ENCODE data around the gene C21orf91. TPM values are rescaled to one million over a fixed set of nuclear protein-coding genes. Genes with fewer than 3 reads are reported as not detected.

C21orf91 gene
- total and polyA plus RNA-seq, 9 of the 15 experiments (the other 6 are each of a cell fraction or from before 2014, with no cell fraction given): 3.9 to 14.1 (median 12.1) TPM

DNA sequence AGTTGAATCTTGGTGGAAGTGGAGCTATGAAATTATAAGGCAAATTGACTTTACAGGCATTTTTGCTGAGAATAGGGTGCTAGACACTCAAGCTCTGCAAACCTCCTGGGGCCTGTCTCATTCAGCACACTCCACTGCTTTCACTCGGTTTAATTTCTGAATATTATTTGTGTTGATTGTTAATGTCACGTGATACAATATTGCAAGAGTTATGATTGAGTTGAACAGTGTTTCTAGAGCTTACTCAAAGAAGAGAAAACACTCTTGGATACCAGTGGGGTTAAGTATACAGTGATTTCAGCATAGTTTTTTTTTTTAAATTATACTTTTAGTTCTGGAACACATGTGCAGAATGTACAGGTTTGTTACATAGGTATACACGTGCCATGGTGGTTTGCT, 49.7 kb downstream of the C21orf91 start:
- H3K4me3 ChIP-seq: no peak overlapping the region
- no peak for TF ChIP-seq KHSRP (IDR thresholded peaks at IDR 0.05)
- TF ChIP-seq SMAD3 (CRISPR knock-in tag; conservative IDR thresholded peaks at IDR 0.05): no peak
- TF ChIP-seq, protein P1, sequence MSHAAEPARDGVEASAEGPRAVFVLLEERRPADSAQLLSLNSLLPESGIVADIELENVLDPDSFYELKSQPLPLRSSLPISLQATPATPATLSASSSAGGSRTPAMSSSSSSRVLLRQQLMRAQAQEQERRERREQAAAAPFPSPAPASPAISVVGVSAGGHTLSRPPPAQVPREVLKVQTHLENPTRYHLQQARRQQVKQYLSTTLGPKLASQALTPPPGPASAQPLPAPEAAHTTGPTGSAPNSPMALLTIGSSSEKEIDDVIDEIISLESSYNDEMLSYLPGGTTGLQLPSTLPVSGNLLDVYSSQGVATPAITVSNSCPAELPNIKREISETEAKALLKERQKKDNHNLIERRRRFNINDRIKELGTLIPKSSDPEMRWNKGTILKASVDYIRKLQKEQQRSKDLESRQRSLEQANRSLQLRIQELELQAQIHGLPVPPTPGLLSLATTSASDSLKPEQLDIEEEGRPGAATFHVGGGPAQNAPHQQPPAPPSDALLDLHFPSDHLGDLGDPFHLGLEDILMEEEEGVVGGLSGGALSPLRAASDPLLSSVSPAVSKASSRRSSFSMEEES (CRISPR knock-in tag; IDR thresholded peaks at IDR 0.05): peak; percentile 92
- TF ChIP-seq RAD51 (IDR thresholded peaks at IDR 0.05; ENCODE audit: borderline replicate concordance, low read depth): peak; percentile 42; the same call in 1 of the 2 replicates
- no peak for DNase-seq (ENCODE audit: extremely low read depth in 1 of 4, low spot score in 3 of 4)
- no peak overlapping the region for H3K27ac ChIP-seq (ENCODE audit: extremely low read depth, low read depth, low read length)
- H3K4me2 ChIP-seq (ENCODE audit: insufficient read depth, low read length): no peak overlapping the region
- no TSS peak for BruUV-seq (replicated peaks)
- no peak overlapping the region for H3K9ac ChIP-seq (ENCODE audit: insufficient read depth in 1 of 2, low read depth in 2 of 2, low read length in 2 of 2)
- no peak overlapping the region for H2AFZ ChIP-seq (ENCODE audit: low read depth, low read length)
- no peaks in the 10 kb centered on the region for H4K20me1 ChIP-seq (replicated peaks; ENCODE audit: control insufficient read depth, insufficient read depth, low read length)
- POLR2A ChIA-PET: no interaction called here
- in situ Hi-C loops (cut with MboI) (no loop called here), intact Hi-C loops (cut with micrococcal nuclease) (no loop called here)
- H3K27me3 ChIP-seq (ENCODE audit: control insufficient read depth in 2 of 2, insufficient read depth in 2 of 2, low read length in 2 of 2): no peaks in the 10 kb centered on the region; a peak in 1 of 5 replicates
- no peaks in the 10 kb centered on the region for H3K9me1 ChIP-seq (ENCODE audit: control insufficient read depth, insufficient read depth, low read length)
- no peaks in the 10 kb centered on the region for H3K36me3 ChIP-seq (ENCODE audit: control insufficient read depth, insufficient read depth, low read length)
- 0% methylated on average over 3 of the region's 3 CpGs for WGBS (ENCODE audit: insufficient coverage, low coverage, missing lambda C conversion rate)
- H3K79me2 ChIP-seq (ENCODE audit: control insufficient read depth, insufficient read depth, low read length): no peaks in the 10 kb centered on the region
- no peaks in the 10 kb centered on the region for H3K4me1 ChIP-seq (replicated peaks in 1 of 2; ENCODE audit: control insufficient read depth in 2 of 2, insufficient read depth in 2 of 2, low read length in 2 of 2)
- FAIRE-seq: no peak
- CTCF ChIA-PET (ENCODE audit: low intra/inter-chr PET ratio): no interaction called here
- no peaks in the 10 kb centered on the region for H3K9me3 ChIP-seq (replicated peaks; ENCODE audit: control insufficient read depth, insufficient read depth, low read depth, low read length)
- no peak for ATAC-seq

DNA sequence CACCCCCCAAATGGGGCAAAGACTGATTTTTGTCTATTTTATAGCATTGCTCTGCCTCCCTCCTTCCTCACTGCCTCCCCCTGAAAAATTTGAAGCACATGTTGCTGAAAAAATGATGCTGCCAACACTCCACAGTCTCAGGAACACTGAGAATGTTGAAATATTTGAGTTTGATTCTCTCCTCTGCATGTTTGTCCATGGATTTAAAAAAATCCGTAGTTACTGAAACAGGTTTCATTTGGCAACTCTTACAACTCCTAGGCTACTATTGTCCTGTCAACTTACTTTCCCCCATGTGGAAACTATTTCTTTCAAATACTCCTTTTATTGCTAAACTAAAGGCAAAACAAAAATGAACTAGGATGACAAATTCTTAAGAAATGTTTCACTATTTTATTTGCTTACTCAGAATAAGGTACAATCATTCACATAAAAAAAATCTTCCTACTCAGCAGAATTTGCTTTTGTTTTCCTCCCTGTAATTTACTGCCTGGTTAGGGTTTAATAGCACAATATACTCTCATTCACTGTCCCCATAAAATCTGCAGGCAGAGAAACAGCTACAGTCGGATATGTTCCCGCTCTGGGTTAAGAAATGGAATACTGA, 50.2 kb downstream of the C21orf91 start:
- TF ChIP-seq MAFF (IDR thresholded peaks at IDR 0.05; ENCODE audit: low read length) (peak; percentile 44; the same call in 1 of the 2 replicates), MAFG (tag; conservative IDR thresholded peaks at IDR 0.05) (peak; percentile 64), CHD1 (IDR thresholded peaks at IDR 0.05; ENCODE audit: low read length) (no peak), ZNF316 (IDR thresholded peaks at IDR 0.05) (peak; percentile 81), OTX1 (CRISPR knock-in tag; IDR thresholded peaks at IDR 0.05) (no peak), C11orf30 (IDR thresholded peaks at IDR 0.05; ENCODE audit: low read depth) (peak; percentile 62; the same call in 1 of the 2 replicates), POLR2AphosphoS5 (IDR thresholded peaks at IDR 0.05; ENCODE audit: control insufficient read depth, insufficient read depth, low read depth, low read length) (no peak), MAFK (IDR thresholded peaks at IDR 0.05; ENCODE audit: low read length) (peak; percentile 37; the same call in 1 of the 2 replicates)
- H2AFZ ChIP-seq (ENCODE audit: low read depth, low read length): no peak overlapping the region
- H3K4me3 ChIP-seq: no peak overlapping the region
- H3K79me2 ChIP-seq (ENCODE audit: control insufficient read depth, insufficient read depth, low read length): no peaks in the 10 kb centered on the region
- WGBS (ENCODE audit: insufficient coverage, low coverage, missing lambda C conversion rate): 7% methylated on average over 3 of the region's 3 CpGs
- FAIRE-seq: no peak
- intact Hi-C loops (cut with micrococcal nuclease): no loop called here
- H3K4me1 ChIP-seq (replicated peaks in 1 of 2; ENCODE audit: control insufficient read depth in 2 of 2, insufficient read depth in 2 of 2, low read length in 2 of 2): no peaks in the 10 kb centered on the region
- no TSS peak for BruUV-seq (replicated peaks)
- no peak for ATAC-seq
- H4K20me1 ChIP-seq (replicated peaks; ENCODE audit: control insufficient read depth, insufficient read depth, low read length): no peaks in the 10 kb centered on the region
- no peaks in the 10 kb centered on the region for H3K9me3 ChIP-seq (replicated peaks; ENCODE audit: control insufficient read depth, insufficient read depth, low read depth, low read length)
- no peak overlapping the region for H3K27ac ChIP-seq (ENCODE audit: extremely low read depth, low read depth, low read length)
- in situ Hi-C loops (cut with MboI): no loop called here
- ChIA-PET POLR2A (no interaction called here), CTCF (ENCODE audit: low intra/inter-chr PET ratio) (no interaction called here)
- no peaks in the 10 kb centered on the region; a peak in 1 of 5 replicates for H3K27me3 ChIP-seq (ENCODE audit: control insufficient read depth in 2 of 2, insufficient read depth in 2 of 2, low read length in 2 of 2)
- no peak overlapping the region for H3K9ac ChIP-seq (ENCODE audit: insufficient read depth in 1 of 2, low read depth in 2 of 2, low read length in 2 of 2)
- DNase-seq (ENCODE audit: extremely low read depth in 1 of 4, low spot score in 3 of 4): no peak
- no peaks in the 10 kb centered on the region for H3K36me3 ChIP-seq (ENCODE audit: control insufficient read depth, insufficient read depth, low read length)
- H3K9me1 ChIP-seq (ENCODE audit: control insufficient read depth, insufficient read depth, low read length): no peaks in the 10 kb centered on the region
- H3K4me2 ChIP-seq (ENCODE audit: insufficient read depth, low read length): no peak overlapping the region
